Left ventricle myocardium inferior (tissue), 1 donor: ENCODE data around the gene ARMC5. TPM values are rescaled to one million over a fixed set of nuclear protein-coding genes. Genes with fewer than 3 reads are reported as not detected.

Experiments used
- DNase-seq: peaks from one replicate; pipeline ENCODE4 v3.0.0-alpha.2; 2020
- H3K27ac ChIP-seq: fragments of 200-600 bp; replicated peaks from 2 replicates; pipeline ENCODE4 v1.8.0; 2021
- H3K27me3 ChIP-seq: fragments of 200-600 bp; 2 replicates; pipeline ENCODE4 v1.8.0; 2021; ENCODE audit warnings: low read depth
- H3K36me3 ChIP-seq: fragments of 200-600 bp; 2 replicates; pipeline ENCODE4 v1.8.0; 2021
- H3K4me1 ChIP-seq: fragments of 200-600 bp; 2 replicates; pipeline ENCODE4 v1.8.0; 2021
- H3K4me3 ChIP-seq: fragments of 200-600 bp; 2 replicates; pipeline ENCODE4 v1.8.0; 2021; ENCODE audit warnings: mild to moderate bottlenecking, moderate library complexity
- H3K9me3 ChIP-seq: fragments of 200-600 bp; replicated peaks from 2 replicates; pipeline ENCODE4 v1.8.0; 2021
- intact Hi-C: fragments of 100-400 bp; cut with micrococcal nuclease; formaldehyde crosslinking; loops from one replicate; pipeline ENCODE4 v1.11.0; 2022
- total RNA-seq: library from RNA; stranded (reverse); fragmentation: NEBNext Ultra II Directional; extraction: Animal tissue kit (Norgen Biotek cat#: 25700); gene quantifications from one replicate; pipeline ENCODE4 v1.2.1, GENCODE V29; 2021
- TF ChIP-seq, protein P1 (sequence below): fragments of 200-600 bp; IDR thresholded peaks from 2 replicates; pipeline ENCODE4 v1.8.0; 2021; ENCODE audit warnings: antibody characterized with exemption, mild to moderate bottlenecking, borderline replicate concordance
- donor health status: DM: no; HTN: yes; CAD: no; lungs with severe emphysema.

ARMC5 gene
- total RNA-seq, 1 donor from 2014 or later: 5.8 TPM

GRCh38 chr16:31464781-31465260 is 5.5 kb downstream of the ARMC5 start:
- TF ChIP-seq, protein P1, sequence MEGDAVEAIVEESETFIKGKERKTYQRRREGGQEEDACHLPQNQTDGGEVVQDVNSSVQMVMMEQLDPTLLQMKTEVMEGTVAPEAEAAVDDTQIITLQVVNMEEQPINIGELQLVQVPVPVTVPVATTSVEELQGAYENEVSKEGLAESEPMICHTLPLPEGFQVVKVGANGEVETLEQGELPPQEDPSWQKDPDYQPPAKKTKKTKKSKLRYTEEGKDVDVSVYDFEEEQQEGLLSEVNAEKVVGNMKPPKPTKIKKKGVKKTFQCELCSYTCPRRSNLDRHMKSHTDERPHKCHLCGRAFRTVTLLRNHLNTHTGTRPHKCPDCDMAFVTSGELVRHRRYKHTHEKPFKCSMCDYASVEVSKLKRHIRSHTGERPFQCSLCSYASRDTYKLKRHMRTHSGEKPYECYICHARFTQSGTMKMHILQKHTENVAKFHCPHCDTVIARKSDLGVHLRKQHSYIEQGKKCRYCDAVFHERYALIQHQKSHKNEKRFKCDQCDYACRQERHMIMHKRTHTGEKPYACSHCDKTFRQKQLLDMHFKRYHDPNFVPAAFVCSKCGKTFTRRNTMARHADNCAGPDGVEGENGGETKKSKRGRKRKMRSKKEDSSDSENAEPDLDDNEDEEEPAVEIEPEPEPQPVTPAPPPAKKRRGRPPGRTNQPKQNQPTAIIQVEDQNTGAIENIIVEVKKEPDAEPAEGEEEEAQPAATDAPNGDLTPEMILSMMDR: no peak
- DNase-seq: no peak
- no peaks in the 10 kb centered on the region for H3K27me3 ChIP-seq
- peaks cover 13% of the 10 kb centered on the region for H3K4me1 ChIP-seq
- peaks cover 44% of the 10 kb centered on the region for H3K36me3 ChIP-seq
- no peak overlapping the region for H3K27ac ChIP-seq
- intact Hi-C loops: no loop called here
- no peaks in the 10 kb centered on the region for H3K9me3 ChIP-seq
- no peak overlapping the region for H3K4me3 ChIP-seq

- TF ChIP-seq, protein P1: no peak
- DNase-seq: no peak
- H3K4me3 ChIP-seq: no peak overlapping the region
- no peaks in the 10 kb centered on the region for H3K27me3 ChIP-seq
- no peaks in the 10 kb centered on the region for H3K9me3 ChIP-seq
- intact Hi-C loops: no loop called here
- H3K27ac ChIP-seq: no peak overlapping the region
- peaks cover 44% of the 10 kb centered on the region for H3K36me3 ChIP-seq
- H3K4me1 ChIP-seq: peaks cover 5% of the 10 kb centered on the region
These were observed 6.6 kb downstream of the ARMC5 start for GRCh38 chr16:31465788-31466370.

DNA sequence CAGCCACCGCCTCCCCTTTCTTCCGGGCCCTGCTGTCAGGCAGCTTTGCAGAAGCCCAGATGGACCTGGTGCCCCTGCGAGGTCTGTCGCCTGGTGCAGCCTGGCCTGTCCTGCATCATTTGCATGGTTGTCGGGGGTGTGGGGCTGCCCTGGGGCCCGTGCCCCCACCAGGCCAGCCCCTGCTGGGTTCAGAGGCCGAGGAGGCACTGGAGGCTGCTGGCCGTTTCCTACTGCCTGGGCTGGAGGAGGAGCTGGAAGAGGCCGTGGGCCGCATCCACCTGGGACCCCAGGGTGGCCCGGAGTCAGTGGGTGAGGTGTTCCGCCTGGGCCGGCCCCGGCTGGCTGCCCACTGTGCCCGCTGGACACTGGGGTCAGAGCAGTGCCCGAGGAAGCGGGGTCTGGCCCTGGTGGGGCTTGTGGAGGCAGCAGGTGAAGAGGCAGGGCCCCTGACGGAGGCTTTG is 7.1 kb downstream of the ARMC5 start:
- no peak overlapping the region for H3K4me3 ChIP-seq
- intact Hi-C loops: no loop called here
- TF ChIP-seq, protein P1: no peak
- no peak overlapping the region for H3K27ac ChIP-seq
- H3K4me1 ChIP-seq: peaks cover 8% of the 10 kb centered on the region
- DNase-seq: no peak
- no peaks in the 10 kb centered on the region for H3K9me3 ChIP-seq
- H3K27me3 ChIP-seq: no peaks in the 10 kb centered on the region
- peaks cover 44% of the 10 kb centered on the region for H3K36me3 ChIP-seq

GRCh38 chr16:31467151-31467773 is 8.0 kb downstream of the ARMC5 start:
- Histone ChIP-seq H3K4me1 (peaks cover 17% of the 10 kb centered on the region), H3K36me3 (peaks cover 38% of the 10 kb centered on the region), H3K27ac (no peak overlapping the region), H3K9me3 (no peaks in the 10 kb centered on the region), H3K4me3 (no peak overlapping the region), H3K27me3 (no peaks in the 10 kb centered on the region)
- TF ChIP-seq, protein P1: no peak
- intact Hi-C loops: no loop called here
- DNase-seq: no peak

GRCh38 chr16:31467858-31468257 is 8.6 kb downstream of the ARMC5 start:
- Histone ChIP-seq H3K4me3 (no peak overlapping the region), H3K36me3 (peaks cover 32% of the 10 kb centered on the region), H3K4me1 (peaks cover 23% of the 10 kb centered on the region), H3K27ac (no peak overlapping the region), H3K27me3 (no peaks in the 10 kb centered on the region), H3K9me3 (no peaks in the 10 kb centered on the region)
- TF ChIP-seq, protein P1: no peak
- no peak for DNase-seq
- intact Hi-C loops: no loop called here
